Measurements from ENCODE around the gene UMODL1. TPM values are rescaled to one million over a fixed set of nuclear protein-coding genes. Genes with fewer than 3 reads are reported as not detected.

UMODL1 gene
- total RNA-seq, 4 donors from 2014 or later = not detected

- Histone ChIP-seq H3K27ac (no peak overlapping the region), H3K36me3 (no peaks in the 10 kb centered on the region), H3K4me1 (peaks cover 0 to 12% (median 0%) of the 10 kb centered on the region in 4 donors), H3K9me3 (no peaks in the 10 kb centered on the region), H3K27me3 (peaks cover 0 to 47% of the 10 kb centered on the region in 2 donors), H3K4me3 (no peak overlapping the region)
- TF ChIP-seq, protein P1, sequence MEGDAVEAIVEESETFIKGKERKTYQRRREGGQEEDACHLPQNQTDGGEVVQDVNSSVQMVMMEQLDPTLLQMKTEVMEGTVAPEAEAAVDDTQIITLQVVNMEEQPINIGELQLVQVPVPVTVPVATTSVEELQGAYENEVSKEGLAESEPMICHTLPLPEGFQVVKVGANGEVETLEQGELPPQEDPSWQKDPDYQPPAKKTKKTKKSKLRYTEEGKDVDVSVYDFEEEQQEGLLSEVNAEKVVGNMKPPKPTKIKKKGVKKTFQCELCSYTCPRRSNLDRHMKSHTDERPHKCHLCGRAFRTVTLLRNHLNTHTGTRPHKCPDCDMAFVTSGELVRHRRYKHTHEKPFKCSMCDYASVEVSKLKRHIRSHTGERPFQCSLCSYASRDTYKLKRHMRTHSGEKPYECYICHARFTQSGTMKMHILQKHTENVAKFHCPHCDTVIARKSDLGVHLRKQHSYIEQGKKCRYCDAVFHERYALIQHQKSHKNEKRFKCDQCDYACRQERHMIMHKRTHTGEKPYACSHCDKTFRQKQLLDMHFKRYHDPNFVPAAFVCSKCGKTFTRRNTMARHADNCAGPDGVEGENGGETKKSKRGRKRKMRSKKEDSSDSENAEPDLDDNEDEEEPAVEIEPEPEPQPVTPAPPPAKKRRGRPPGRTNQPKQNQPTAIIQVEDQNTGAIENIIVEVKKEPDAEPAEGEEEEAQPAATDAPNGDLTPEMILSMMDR (IDR thresholded peaks at IDR 0.05) = no peak
- TF ChIP-seq POLR2A (IDR thresholded peaks at IDR 0.05) = no peak
- TF ChIP-seq EP300 (IDR thresholded peaks at IDR 0.05) = no peak
- DNase-seq (ENCODE audit: low spot score in 2 of 2) = no peak
- WGBS, 2 donors = 54 to 56% methylated on average over 14 to 15 of the region's 15 CpGs
These were observed 47.8 kb downstream of the UMODL1 start for GRCh38 chr21:42118901-42119300.

GRCh38 chr21:42120101-42120902, 49.2 kb downstream of the UMODL1 start:
- Histone ChIP-seq H3K4me3 (no peak overlapping the region), H3K4me1 (peaks cover 0 to 15% (median 0%) of the 10 kb centered on the region in 4 donors), H3K9me3 (no peaks in the 10 kb centered on the region), H3K27me3 (peaks cover 0 to 59% of the 10 kb centered on the region in 2 donors), H3K36me3 (no peaks in the 10 kb centered on the region), H3K27ac (no peak overlapping the region)
- WGBS, 2 donors = 75% methylated on average over 10 to 11 of the region's 11 CpGs
- DNase-seq (ENCODE audit: low spot score in 2 of 2) = no peak
- no peak for TF ChIP-seq POLR2A (IDR thresholded peaks at IDR 0.05)
- no peak for TF ChIP-seq EP300 (IDR thresholded peaks at IDR 0.05)
- TF ChIP-seq, protein P1 (IDR thresholded peaks at IDR 0.05) = no peak

DNA sequence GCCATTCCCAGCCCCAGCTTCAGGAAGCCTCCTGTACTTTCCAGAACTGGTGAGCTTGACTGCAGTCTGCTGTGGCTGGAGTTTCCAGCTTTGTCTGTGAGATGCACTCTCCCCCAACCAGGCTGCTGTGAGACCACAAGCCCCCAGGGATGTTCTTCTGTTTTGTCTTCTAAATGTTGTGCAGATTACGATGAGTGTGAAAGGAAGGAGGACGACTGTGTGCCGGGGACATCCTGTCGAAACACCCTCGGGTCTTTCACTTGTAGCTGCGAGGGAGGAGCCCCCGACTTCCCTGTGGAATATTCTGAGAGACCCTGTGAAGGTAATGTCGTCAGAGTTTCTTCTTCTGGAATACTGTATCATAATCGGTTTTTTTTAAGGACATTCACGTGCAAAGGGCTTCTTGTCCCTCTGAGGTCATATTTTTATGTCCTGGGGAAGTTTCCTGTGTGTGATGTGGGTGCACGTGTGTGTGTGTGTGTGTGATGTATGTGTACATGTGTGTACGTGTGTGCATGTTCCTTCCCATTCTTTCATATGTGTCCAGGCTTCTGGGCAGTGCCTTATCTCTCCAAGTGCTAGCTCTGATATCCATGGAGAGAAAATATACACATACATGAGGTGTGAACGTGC, 49.9 kb downstream of the UMODL1 start:
- H3K4me3 ChIP-seq = no peak overlapping the region
- peaks cover 0 to 66% of the 10 kb centered on the region in 2 donors for H3K27me3 ChIP-seq
- no peak for DNase-seq (ENCODE audit: low spot score in 2 of 2)
- no peaks in the 10 kb centered on the region for H3K36me3 ChIP-seq
- TF ChIP-seq POLR2A (IDR thresholded peaks at IDR 0.05) = no peak
- TF ChIP-seq, protein P1 (IDR thresholded peaks at IDR 0.05) = no peak
- TF ChIP-seq EP300 (IDR thresholded peaks at IDR 0.05) = no peak
- H3K4me1 ChIP-seq = peaks cover 0 to 19% (median 0%) of the 10 kb centered on the region in 4 donors
- H3K9me3 ChIP-seq = no peaks in the 10 kb centered on the region
- H3K27ac ChIP-seq = no peak overlapping the region
- WGBS, 2 donors = 32 to 35% methylated on average over 13 of the region's 13 CpGs

GRCh38 chr21:42121794-42122193, 50.7 kb downstream of the UMODL1 start:
- WGBS, 2 donors = 77 to 92% methylated on average over 4 of the region's 4 CpGs
- DNase-seq (ENCODE audit: low spot score in 2 of 2) = no peak
- no peaks in the 10 kb centered on the region for H3K9me3 ChIP-seq
- H3K27me3 ChIP-seq = peaks cover 0 to 73% of the 10 kb centered on the region in 2 donors
- H3K4me1 ChIP-seq = peaks cover 0 to 19% (median 0%) of the 10 kb centered on the region in 4 donors
- H3K36me3 ChIP-seq = no peaks in the 10 kb centered on the region
- TF ChIP-seq EP300 (IDR thresholded peaks at IDR 0.05) = no peak
- TF ChIP-seq POLR2A (IDR thresholded peaks at IDR 0.05) = no peak
- TF ChIP-seq, protein P1 (IDR thresholded peaks at IDR 0.05) = no peak
- H3K27ac ChIP-seq = no peak overlapping the region
- H3K4me3 ChIP-seq = no peak overlapping the region

DNA sequence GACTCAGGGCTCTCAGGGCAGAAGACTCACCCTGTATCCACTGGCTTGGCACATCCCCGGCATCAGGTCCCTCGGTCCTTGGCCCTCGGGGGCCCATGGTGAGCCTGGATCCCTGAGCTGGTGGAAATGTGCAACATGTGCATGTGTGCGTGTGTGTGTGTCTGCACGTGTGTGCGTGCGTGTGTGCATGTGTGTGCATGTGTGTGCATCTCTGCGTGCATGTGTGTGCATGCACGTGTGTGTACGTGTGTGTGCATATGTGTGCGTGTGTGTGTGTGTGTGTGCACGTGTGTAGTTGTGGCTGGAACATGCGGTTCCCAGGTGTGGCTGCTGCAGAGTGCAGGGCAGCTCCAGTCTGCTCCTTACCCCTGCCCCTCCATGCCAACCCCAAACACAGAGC, 51.3 kb downstream of the UMODL1 start:
- Histone ChIP-seq H3K27me3 (peaks cover 0 to 73% of the 10 kb centered on the region in 2 donors), H3K36me3 (no peaks in the 10 kb centered on the region), H3K9me3 (no peaks in the 10 kb centered on the region), H3K4me1 (peaks cover 0 to 13% (median 0%) of the 10 kb centered on the region in 4 donors), H3K4me3 (no peak overlapping the region), H3K27ac (no peak overlapping the region)
- no peak for TF ChIP-seq EP300 (IDR thresholded peaks at IDR 0.05)
- no peak for TF ChIP-seq POLR2A (IDR thresholded peaks at IDR 0.05)
- TF ChIP-seq, protein P1 (IDR thresholded peaks at IDR 0.05) = no peak
- no peak for DNase-seq (ENCODE audit: low spot score in 2 of 2)
- 79 to 83% methylated on average over 13 of the region's 13 CpGs for WGBS, 2 donors

All from tibial nerve (tissue), 4 donors.